Hematopoietic multipotent progenitor cell treated with erythropoietin and hydrocortisone succinate and interleukin-3 and kit ligand, for 8 days (in vitro differentiated cells): ENCODE data around the gene PAPOLA.

Experiments used
- DNase-seq: peaks from one replicate; pipeline ENCODE4 v3.0.0-alpha.2; 2015

The PAPOLA gene

GRCh38 chr14:96568621-96569020 lies 66.4 kb downstream of the PAPOLA start:
- DNase-seq, result no peak

GRCh38 chr14:96571311-96571710 lies 69.1 kb downstream of the PAPOLA start:
- no peak for DNase-seq

GRCh38 chr14:96573473-96574100 lies 71.4 kb downstream of the PAPOLA start:
- no peak for DNase-seq

GRCh38 chr14:96574171-96574632 lies 72.0 kb downstream of the PAPOLA start:
- DNase-seq, result no peak

- DNase-seq, result no peak
Measured at GRCh38 chr14:96574633-96575632, 72.8 kb downstream of the PAPOLA start.

GRCh38 chr14:96576359-96576758 lies 74.2 kb downstream of the PAPOLA start:
- no peak for DNase-seq

- DNase-seq, result no peak
Measured at GRCh38 chr14:96576937-96577336, 74.8 kb downstream of the PAPOLA start.

- no peak for DNase-seq
Measured at GRCh38 chr14:96578619-96579018, 76.4 kb downstream of the PAPOLA start.

GRCh38 chr14:96579358-96579757 lies 77.2 kb downstream of the PAPOLA start:
- no peak for DNase-seq

GRCh38 chr14:96579855-96580254 lies 77.7 kb downstream of the PAPOLA start:
- no peak for DNase-seq

GRCh38 chr14:96580566-96580965 lies 78.4 kb downstream of the PAPOLA start:
- DNase-seq, result no peak

- DNase-seq, result peak; percentile 27
Measured at GRCh38 chr14:96581026-96581425, 78.8 kb downstream of the PAPOLA start.

- DNase-seq, result no peak
Measured at GRCh38 chr14:96581902-96582301, 79.7 kb downstream of the PAPOLA start.

GRCh38 chr14:96582411-96582961 lies 80.3 kb downstream of the PAPOLA start:
- no peak for DNase-seq

- no peak for DNase-seq
Measured at GRCh38 chr14:96582995-96583394, 80.8 kb downstream of the PAPOLA start.

GRCh38 chr14:96583569-96584041 lies 81.4 kb downstream of the PAPOLA start:
- DNase-seq, result no peak

GRCh38 chr14:96584199-96584906 lies 82.2 kb downstream of the PAPOLA start:
- peak; percentile 65 for DNase-seq

- no peak for DNase-seq
Measured at GRCh38 chr14:96584907-96585671, 82.9 kb downstream of the PAPOLA start.

- no peak for DNase-seq
Measured at GRCh38 chr14:96585672-96586013, 83.5 kb downstream of the PAPOLA start.

- DNase-seq, result no peak
Measured at GRCh38 chr14:96586056-96586455, 83.9 kb downstream of the PAPOLA start.

- no peak for DNase-seq
Measured at GRCh38 chr14:96586921-96587822, 85.0 kb downstream of the PAPOLA start.
